AG04450 (cell line): Measurements from ENCODE around the gene DLGAP5. TPM values are rescaled to one million over a fixed set of nuclear protein-coding genes. Genes with fewer than 3 reads are reported as not detected.
A peak's percentile ranks its signal among the peaks of the same experiment; 100 is the strongest.

ENCODE experiments used
- CTCF ChIA-PET: fragments of 300-600, 350-600 bp; formaldehyde crosslinking; extraction: SDS; loops from one replicate; lab custom pipeline; 2022; ENCODE audit warnings: antibody characterized with exemption, inconsistent platforms; lab: Charles Lee
- POLR2A ChIA-PET: fragments of 350-600 bp; formaldehyde crosslinking; extraction: SDS; loops from one replicate; lab custom pipeline; 2021; ENCODE audit warnings: antibody characterized with exemption, inconsistent platforms; lab: Yijun Ruan, JAX
- DNase-seq: peaks from one replicate; pipeline ENCODE4 v3.0.0-alpha.2; 2011; ENCODE audit warnings: low read depth, low spot score
- H3K27ac ChIP-seq: one replicate; pipeline ENCODE4 v1.5.1; 2012; ENCODE audit warnings: low read depth, low read length, control low read depth
- H3K27me3 ChIP-seq: one replicate; pipeline ENCODE4 v1.6.0; 2012; ENCODE audit warnings: low read length; ENCODE audit not compliant: control insufficient read depth, insufficient read depth
- H3K4me3 ChIP-seq: 2 replicates; pipeline ENCODE4 v1.5.1; 2011; ENCODE audit warnings: mild to moderate bottlenecking, low read depth, low read length, control low read depth
- H3K9me3 ChIP-seq: 2 replicates; pipeline ENCODE4 v1.5.1; 2012; ENCODE audit warnings: low read length; ENCODE audit not compliant: control insufficient read depth, insufficient read depth
- CTCF ChIP-seq: IDR thresholded peaks from 2 replicates; pipeline ENCODE4 v1.5.1; 2011; ENCODE audit warnings: low read depth, low read length, control low read depth, inconsistent platforms
- polyA plus RNA-seq: library from polyadenylated mRNA; depleted of rRNA; stranded (reverse); fragments of >200 nt; gene quantifications from 2 replicates; pipeline ENCODE4 v1.2.3, GENCODE V29; 2011

DLGAP5 gene
- polyA plus RNA-seq, 1 experiment: 16.4 TPM

- POLR2A ChIA-PET: interaction anchor here (0.6 to 3.6 kb wide), 9 partner anchors 8 to 1110 kb away, joined by 3 to 33 read pairs (median 5); partner anchors contain the start of genes MAPK1IP1L, SOCS4 and WDHD1
- H3K27me3 ChIP-seq: no peaks in the 10 kb centered on the region
- peak overlapping the region; percentile 72 for H3K27ac ChIP-seq
- no peaks in the 10 kb centered on the region; the same call in 1 of the 2 replicates for H3K9me3 ChIP-seq
- DNase-seq: no peak
- no peak for TF ChIP-seq CTCF
- H3K4me3 ChIP-seq: peak overlapping the region; percentile 78
- CTCF ChIA-PET: no interaction called here
Measured at GRCh38 chr14:55129428-55130195, 61.8 kb downstream of the DLGAP5 start.

GRCh38 chr14:55129086-55129427 is 62.3 kb downstream of the DLGAP5 start, which contains the start of gene LGALS3:
LGALS3 (plus strand) TSS chr14:55129252; CDS start chr14:55137374, 8,122 bp downstream.
- TF ChIP-seq CTCF: no peak
- peak within 1 kb of the TSS; percentile 72 for H3K27ac ChIP-seq
- CTCF ChIA-PET: no interaction called here
- H3K4me3 ChIP-seq: peak within 1 kb of the TSS; percentile 78
- POLR2A ChIA-PET: interaction anchor here (1.2 to 3.6 kb wide), 7 partner anchors 9 to 102 kb away, joined by 4 to 33 read pairs (median 5); partner anchors contain the start of genes MAPK1IP1L, SOCS4 and WDHD1
- no peaks in the 10 kb centered on the region for H3K27me3 ChIP-seq
- DNase-seq: no peak
- H3K9me3 ChIP-seq: no peaks in the 10 kb centered on the region; the same call in 1 of the 2 replicates

GRCh38 chr14:55128386-55129085 is 62.8 kb downstream of the DLGAP5 start:
- Histone ChIP-seq H3K27me3 (no peaks in the 10 kb centered on the region), H3K4me3 (peak overlapping the region; percentile 78), H3K27ac (peak overlapping the region; percentile 25), H3K9me3 (no peaks in the 10 kb centered on the region; the same call in 1 of the 2 replicates)
- POLR2A ChIA-PET: interaction anchor here (1.2 to 3.6 kb wide), 7 partner anchors 9 to 102 kb away, joined by 4 to 33 read pairs (median 5); partner anchors contain the start of genes MAPK1IP1L, SOCS4 and WDHD1
- CTCF ChIA-PET: interaction anchor here (0.6 kb wide), 1 partner anchor 300 kb away, joined by 3 read pairs; no protein-coding TSS in a partner anchor
- TF ChIP-seq CTCF: no peak
- DNase-seq: no peak

GRCh38 chr14:55127460-55127951 is 63.9 kb downstream of the DLGAP5 start:
- Histone ChIP-seq H3K27ac (no peak overlapping the region), H3K27me3 (no peaks in the 10 kb centered on the region), H3K9me3 (no peaks in the 10 kb centered on the region; the same call in 1 of the 2 replicates), H3K4me3 (no peak overlapping the region)
- POLR2A ChIA-PET: interaction anchor here (3.6 kb wide), 1 partner anchor 19 kb away, joined by 33 read pairs; no protein-coding TSS in a partner anchor
- TF ChIP-seq CTCF: no peak
- CTCF ChIA-PET: interaction anchor here (0.6 kb wide), 1 partner anchor 301 kb away, joined by 3 read pairs; no protein-coding TSS in a partner anchor
- no peak for DNase-seq
